Stimulated activated CD8-positive, alpha-beta memory T cell treated with anti-CD3 and anti-CD28 coated beads, Interleukin-4, amount 100 ng/mL, for 4 hours (primary cell): ENCODE measurements around the gene RXRA.
A peak's percentile ranks its signal among the peaks of the same experiment; 100 is the strongest.

Experiments
- DNase-seq, 2 donors: peaks; one replicate each; pipeline ENCODE4 v3.0.0-alpha.2; 2020; ENCODE audit warnings: low read depth in 2 of 2, low spot score in 1 of 2

RXRA gene

GRCh38 chr9:134444038-134444315 lies 117.7 kb downstream of the RXRA start:
- DNase-seq: no peak

GRCh38 chr9:134445000-134445399 lies 118.7 kb downstream of the RXRA start:
- no peak for DNase-seq

GRCh38 chr9:134449180-134449916 lies 123.1 kb downstream of the RXRA start:
- DNase-seq: peak; percentile 66 to 72

- no peak for DNase-seq
Measured at GRCh38 chr9:134451700-134452458, 125.6 kb downstream of the RXRA start.

- no peak for DNase-seq
Measured at GRCh38 chr9:134452728-134453127, 126.5 kb downstream of the RXRA start.

GRCh38 chr9:134453776-134454475 lies 127.7 kb downstream of the RXRA start:
- DNase-seq: no peak

- DNase-seq: no peak
Measured at GRCh38 chr9:134454476-134454857, 128.2 kb downstream of the RXRA start.

GRCh38 chr9:134455021-134455471 lies 128.8 kb downstream of the RXRA start:
- no peak for DNase-seq

GRCh38 chr9:134455537-134455933 lies 129.3 kb downstream of the RXRA start:
- DNase-seq: no peak

GRCh38 chr9:134455934-134456755 lies 129.9 kb downstream of the RXRA start:
- peak; percentile 58 to 70 for DNase-seq

GRCh38 chr9:134456756-134457305 lies 130.6 kb downstream of the RXRA start:
- no peak for DNase-seq

GRCh38 chr9:134457321-134458206 lies 131.3 kb downstream of the RXRA start:
- DNase-seq: no peak

- DNase-seq: no peak
Measured at GRCh38 chr9:134458207-134459108, 132.2 kb downstream of the RXRA start.

- DNase-seq: no peak
Measured at GRCh38 chr9:134459164-134459563, 132.9 kb downstream of the RXRA start.

- DNase-seq: no peak
Measured at GRCh38 chr9:134459573-134459972, 133.3 kb downstream of the RXRA start.

- DNase-seq: no peak
Measured at GRCh38 chr9:134460206-134460605, 134.0 kb downstream of the RXRA start.

- DNase-seq: no peak
Measured at GRCh38 chr9:134460896-134461295, 134.6 kb downstream of the RXRA start.

GRCh38 chr9:134461426-134461982 lies 135.2 kb downstream of the RXRA start:
- DNase-seq: no peak

GRCh38 chr9:134462318-134462717 lies 136.1 kb downstream of the RXRA start:
- no peak for DNase-seq
